Hindlimb muscle (tissue), 1 donor: Measurements from ENCODE around the gene CHRNG. TPM values are rescaled to one million over a fixed set of nuclear protein-coding genes. Genes with fewer than 3 reads are reported as not detected.

Source experiments
- DNase-seq: peaks from one replicate; pipeline ENCODE4 v3.0.0-alpha.2; 2013
- polyA plus RNA-seq: library from polyadenylated mRNA; unstranded; fragments of 120-200 nt; gene quantifications from one replicate; pipeline ENCODE4 v1.2.1, GENCODE V29; 2013; ENCODE audit not compliant: insufficient read length

Gene CHRNG
- polyA plus RNA-seq, 1 donor: 167 TPM

DNA sequence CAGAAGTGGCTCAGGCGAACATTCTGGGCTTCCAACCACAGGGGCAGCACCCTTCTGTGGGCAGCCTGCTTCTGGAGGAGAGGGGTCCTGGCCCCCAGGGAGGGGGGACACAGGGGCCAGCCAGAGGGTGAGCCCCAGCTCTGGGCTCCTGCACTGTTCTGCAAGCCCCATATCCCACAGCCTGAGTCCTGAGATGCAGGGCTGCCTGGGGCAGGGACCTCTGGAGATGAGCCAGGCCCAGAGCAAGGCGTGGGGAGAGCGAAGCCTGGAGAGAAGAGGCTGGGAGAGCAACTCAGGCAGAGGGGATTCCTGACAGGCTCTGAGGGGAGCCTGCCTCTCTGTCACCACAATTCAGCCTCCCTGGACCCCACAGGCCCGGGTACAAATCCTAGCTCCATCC, 32.8 kb upstream of the CHRNG start:
- no peak for DNase-seq

DNA sequence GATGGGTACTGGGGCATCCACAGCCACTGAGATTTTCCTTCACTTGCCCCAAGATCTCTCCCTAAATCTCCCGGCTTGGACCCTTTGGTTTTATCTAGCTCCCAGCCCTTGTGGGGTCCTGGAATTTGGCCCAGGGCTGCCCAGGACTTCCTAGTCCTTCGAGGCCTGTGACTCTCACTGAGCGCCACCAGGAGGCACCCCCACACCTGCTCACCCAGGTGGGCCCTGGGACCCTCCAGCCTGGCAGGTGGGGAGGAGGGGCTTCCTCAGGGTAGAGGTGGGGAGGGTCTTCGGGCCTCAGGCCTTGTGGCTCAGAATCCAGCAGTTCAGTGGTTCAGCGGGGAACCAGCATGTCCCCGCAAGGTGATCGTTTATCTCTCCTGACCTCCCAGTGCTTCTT, 31.2 kb upstream of the CHRNG start:
- DNase-seq: no peak

DNA sequence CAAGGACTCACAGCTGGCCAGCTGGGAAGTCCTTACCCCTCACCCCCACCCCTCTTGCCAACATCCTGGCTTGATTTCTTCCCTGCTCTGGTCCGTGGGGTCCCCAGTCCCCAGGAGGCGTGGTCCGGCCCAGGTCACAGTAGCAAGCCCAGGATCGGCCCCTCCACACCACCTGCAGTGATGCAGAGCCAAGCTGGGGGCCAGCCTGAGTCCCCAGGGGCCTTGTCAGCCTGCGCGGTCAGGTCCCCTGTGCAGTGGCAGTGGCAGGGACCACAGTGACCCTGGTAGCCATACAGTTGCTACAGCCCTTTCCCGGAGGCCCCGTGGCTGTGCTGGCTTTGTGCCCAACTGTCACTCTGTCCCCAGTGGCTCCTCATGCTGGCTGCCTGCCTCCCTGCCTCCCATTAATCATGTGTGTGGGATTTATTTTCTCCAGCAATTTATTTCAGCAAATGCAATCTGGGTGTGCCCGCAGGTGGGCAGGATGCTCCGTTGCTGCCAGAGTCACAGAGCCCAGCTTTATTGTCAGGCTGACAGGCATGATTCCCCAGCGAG, 28.1 kb upstream of the CHRNG start:
- DNase-seq: no peak

DNA sequence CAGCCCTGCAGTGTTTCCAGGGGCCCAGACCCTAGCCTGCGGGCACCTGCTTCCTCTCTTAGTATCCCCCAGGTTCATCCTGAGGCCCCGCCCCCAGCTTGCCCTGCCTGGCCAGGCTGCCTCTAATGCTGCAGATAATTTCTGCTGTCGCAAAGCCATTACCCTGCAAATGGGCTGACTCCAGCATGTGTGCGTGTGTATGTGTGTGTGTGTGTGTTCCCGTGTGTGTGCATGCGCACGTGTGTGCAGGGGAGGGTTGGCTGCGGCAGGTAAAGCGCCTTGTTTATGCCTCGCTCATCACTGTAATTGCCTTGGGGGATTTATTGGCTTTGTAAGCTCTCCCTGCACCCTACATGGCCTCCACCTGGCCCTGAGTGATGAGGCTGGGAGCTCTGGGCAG, 26.9 kb upstream of the CHRNG start:
- no peak for DNase-seq

DNA sequence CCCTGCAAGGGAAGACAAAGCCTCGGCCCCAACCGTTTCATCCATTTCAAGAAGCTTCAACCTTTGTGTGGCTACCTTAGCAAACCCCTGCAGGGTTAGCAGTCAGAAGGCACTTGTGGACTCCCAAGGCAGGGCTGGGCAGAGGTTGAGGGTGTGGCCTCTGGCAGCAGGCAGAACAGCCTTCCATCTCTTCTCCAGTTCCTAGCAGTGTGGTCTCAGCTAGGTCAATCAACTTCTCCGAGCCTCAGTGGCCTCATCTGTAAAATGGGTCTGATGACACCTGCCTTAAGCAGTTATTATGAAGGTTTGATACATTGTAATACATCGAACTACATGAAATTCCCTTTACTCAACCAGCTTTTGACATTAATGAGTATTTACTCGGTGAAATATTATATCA, 26.1 kb upstream of the CHRNG start:
- no peak for DNase-seq

DNA sequence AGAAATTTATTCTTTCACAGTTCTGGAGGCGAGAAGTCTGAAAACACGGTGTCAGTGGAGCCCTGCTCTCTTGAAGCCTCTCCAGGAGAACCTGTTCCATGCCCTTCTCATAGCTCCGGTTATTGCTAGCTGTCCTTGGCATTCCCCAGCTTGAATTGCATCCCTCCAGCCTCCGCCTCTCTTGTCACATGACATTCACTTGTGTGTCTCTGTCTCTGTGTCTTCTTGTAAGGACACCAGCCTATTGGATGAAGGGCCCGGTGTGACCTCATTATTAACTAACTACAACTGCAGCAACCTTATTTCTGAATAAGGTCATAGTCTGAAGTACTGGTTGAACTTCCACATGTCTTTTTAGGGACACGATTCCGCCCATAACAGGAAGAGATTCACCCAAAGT, 23.9 kb upstream of the CHRNG start:
- no peak for DNase-seq

DNA sequence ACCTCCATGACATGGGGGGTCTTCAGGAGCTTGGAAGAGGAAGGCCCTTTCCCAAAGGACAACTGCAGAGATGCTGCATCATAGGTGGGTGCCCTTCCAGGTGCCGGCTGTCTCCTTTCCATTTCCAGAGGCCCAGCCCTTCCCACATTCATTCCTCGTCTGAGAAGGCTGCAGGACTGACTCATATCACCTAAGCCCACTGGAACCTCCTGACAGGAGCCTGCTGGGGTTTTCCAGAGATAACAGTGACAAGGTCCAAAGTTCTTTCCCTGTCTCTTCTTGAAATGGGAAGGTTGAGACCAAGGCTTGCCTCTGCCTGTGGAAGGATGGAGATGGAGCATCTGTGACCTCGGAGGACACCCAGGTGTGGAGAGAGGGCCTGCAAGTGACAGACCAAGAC, 22.9 kb upstream of the CHRNG start:
- no peak for DNase-seq

DNA sequence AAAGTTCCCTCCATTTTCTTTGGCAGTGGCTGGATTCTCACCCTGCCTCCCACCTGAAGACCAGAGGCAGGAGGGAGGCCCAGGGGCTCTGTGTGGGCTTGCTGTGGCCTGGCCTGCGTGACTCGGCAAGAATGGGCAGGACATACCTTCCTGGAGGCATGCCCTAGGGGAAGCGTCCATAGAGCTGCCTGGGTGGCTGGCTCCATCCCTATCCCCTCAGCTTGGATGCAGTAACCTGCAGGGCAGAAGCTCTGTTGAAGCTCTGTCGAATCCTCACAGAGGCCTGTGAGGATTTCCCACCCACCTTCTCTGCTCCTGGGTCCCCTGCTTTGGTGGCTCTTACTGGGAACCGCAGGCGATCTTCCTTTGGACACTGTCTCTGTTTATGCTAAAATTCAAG, 20.6 kb upstream of the CHRNG start:
- DNase-seq: no peak

DNA sequence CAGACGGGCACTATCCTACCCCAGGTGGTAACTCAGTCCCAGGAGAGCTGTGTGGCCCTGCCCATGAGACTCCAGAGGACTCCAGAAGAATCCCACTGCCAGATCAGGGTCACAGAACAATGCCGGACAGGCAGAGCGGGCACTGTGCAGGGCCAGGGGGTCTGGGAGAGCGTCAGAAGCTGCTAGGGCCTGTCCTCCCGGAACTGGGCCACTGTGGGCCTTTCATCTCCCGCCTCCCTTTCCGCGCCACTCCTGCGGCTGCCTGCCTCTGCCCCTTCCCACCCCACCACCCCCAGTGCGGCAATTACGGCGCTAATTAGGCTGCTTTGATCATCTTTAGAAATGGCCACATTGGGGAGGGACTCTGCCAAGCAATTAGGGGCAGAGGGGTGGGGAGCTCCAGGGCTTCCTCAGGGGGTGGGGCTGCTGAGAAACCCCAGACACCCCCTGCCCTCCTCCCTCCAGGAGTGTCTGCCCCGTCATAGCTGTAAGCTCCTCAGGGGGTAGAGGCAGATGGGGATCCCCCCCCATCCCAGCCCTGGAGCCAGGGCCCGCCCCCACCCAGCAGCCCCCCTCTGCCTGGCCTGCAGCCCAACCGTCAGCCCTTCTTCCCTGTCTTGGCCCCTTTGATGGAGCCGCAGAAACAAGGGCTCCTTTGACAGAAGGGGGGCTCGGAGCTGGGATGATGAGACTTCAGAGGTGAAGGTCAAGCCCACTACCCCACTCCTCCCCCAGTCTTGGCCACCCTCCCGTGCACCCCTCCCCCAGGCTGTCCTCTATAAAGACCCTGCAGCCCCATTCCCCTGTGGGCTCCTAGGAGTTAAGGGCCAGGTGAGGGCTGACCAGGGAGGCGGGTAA, 19.7 kb upstream of the CHRNG start, which contains the start of gene PRSS56:
TSS of gene PRSS56 (plus strand) at position 808 of the 858 bp plus-strand sequence. CDS start 211 bp downstream, outside the sequence.
- no peak for DNase-seq

DNA sequence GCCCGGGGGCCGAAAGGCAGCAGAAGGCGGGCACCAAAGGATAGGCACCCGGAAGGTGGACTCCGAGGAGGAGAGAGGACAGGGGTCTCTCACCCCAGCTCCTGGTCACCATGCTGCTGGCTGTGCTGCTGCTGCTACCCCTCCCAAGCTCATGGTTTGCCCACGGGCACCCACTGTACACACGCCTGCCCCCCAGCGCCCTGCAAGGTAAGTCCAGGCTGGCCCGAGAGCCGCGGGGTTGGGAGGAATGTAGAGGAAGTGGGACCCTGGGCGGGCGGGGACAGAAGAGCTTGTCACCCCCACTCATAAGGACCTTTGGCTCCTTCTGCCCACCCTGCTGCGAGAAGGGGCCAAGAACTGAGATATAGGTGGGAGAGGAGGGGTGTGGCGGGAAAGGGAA, 19.0 kb upstream of the CHRNG start:
- no peak for DNase-seq

DNA sequence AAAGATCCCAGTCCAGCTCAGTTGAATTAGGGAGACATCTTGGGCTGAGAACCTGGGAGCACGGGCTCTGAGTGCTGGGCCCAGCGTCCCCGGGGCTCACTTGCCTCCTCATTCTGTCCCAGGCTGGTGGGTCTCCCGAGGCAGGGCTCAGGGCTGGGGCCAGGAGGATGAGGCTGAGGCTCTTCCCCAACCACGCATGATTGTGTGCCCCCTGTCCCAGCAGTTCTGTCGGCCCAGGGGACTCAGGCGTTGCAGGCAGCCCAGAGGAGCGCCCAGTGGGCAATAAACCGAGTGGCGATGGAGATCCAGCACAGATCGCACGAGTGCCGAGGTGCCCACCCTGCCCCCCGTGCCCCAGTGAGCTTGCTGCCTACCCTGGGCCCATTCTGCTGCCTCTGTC, 18.4 kb upstream of the CHRNG start:
- DNase-seq: no peak

DNA sequence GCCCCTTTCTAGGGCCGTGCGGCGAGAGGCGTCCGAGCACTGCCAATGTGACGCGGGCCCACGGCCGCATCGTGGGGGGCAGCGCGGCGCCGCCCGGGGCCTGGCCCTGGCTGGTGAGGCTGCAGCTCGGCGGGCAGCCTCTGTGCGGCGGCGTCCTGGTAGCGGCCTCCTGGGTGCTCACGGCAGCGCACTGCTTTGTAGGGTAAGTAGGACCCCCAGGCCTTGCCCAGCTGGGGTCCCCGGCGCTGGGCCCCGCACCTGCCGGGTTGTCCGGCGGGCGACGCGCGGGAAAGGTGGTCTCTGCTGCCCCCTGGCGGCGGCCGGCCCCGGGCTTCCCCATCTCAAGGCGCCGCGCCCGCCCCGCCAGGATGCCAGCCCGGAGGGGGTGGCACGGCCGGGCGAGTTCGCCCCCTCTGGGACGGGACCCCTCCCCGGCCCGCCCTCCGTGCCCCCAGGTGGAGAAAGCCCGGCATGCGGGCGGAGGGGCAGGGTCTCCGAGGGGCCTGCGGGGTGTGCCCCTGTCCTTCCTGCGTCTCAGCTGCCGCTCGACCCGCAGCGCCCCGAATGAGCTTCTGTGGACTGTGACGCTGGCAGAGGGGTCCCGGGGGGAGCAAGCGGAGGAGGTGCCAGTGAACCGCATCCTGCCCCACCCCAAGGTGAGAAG, 17.4 kb upstream of the CHRNG start:
- DNase-seq: peak; percentile 54

DNA sequence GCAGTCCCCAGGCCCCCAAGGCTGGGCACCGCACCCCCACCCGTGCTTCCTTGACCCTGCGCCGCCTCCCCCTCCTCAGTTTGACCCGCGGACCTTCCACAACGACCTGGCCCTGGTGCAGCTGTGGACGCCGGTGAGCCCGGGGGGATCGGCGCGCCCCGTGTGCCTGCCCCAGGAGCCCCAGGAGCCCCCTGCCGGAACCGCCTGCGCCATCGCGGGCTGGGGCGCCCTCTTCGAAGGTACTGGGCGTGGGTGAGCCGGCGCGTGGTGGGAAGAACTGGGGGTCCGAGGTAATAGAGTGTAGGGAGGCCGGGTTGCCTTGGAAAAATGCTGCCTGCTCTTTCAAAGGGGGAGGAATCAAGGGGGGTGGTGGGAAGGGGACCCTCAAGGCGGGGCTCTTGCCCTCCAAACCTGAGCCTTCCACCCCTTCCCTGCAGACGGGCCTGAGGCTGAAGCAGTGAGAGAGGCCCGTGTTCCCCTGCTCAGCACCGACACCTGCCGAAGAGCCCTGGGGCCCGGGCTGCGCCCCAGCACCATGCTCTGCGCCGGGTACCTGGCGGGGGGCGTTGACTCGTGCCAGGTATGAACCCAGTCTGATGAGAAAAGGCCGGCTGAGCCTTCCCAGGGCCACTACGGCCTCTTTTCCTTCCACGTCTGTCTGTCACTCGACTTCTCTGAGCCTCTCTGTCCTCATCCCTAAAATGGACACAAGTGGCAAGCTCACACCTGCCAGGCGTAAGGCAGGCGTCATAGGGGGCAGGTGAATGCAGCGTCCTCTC, 16.7 kb upstream of the CHRNG start:
- no peak for DNase-seq

DNA sequence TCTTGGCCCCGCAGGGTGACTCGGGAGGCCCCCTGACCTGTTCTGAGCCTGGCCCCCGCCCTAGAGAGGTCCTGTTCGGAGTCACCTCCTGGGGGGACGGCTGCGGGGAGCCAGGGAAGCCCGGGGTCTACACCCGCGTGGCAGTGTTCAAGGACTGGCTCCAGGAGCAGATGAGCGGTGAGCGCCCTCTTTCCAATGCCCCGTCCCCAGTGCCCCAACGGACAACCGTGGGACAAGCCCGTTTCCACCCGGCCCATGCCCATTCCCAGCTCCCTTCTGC, 16.1 kb upstream of the CHRNG start:
- no peak for DNase-seq

DNA sequence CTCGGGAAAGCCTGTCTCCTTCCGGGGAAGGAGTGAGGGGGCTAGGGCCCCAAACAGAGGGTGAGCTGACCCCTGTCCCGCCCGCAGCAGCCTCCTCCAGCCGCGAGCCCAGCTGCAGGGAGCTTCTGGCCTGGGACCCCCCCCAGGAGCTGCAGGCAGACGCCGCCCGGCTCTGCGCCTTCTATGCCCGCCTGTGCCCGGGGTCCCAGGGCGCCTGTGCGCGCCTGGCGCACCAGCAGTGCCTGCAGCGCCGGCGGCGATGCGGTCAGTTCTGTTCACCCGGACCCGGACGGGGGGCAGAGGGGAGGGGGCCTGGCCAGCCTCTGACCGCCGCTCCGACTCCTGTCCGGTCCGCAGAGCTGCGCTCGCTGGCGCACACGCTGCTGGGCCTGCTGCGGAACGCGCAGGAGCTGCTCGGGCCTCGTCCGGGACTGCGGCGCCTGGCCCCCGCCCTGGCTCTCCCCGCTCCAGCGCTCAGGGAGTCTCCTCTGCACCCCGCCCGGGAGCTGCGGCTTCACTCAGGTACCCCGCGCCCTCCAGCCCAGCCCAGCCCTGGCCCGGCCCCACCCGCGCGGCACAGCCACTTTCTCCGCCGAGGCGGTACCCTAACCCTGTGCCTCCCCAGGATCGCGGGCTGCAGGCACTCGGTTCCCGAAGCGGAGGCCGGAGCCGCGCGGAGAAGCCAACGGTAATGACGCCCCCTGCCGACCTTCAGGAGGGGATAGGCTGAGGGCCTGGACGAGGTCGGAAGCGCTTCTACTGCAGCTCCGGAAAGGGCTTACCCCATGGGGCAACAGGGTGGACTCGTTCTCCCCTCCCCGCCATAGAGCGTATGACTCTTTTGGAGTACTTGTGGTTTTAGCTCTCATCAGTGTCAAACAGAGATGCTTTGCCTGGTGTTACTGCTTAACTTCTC, 15.6 kb upstream of the CHRNG start:
- peak; percentile 54 for DNase-seq

DNA sequence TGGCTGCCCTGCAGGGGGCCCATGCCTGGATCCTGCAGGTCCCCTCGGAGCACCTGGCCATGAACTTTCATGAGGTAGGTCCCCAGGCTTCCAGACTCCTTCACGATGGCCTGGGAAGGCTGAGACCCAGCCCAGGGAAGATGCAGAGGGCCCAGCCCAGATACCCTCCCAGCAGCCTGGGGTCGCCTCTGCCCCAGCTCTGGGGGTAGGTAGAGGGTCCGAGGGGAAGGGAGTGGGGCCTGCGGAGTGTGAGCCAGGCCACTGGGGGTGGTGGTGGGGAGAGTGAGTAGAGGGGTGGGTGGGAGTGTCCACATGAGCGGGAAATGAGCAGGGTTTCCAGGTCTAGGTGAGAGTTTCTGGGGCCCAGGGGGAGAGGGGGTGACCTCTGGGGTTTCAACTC, 14.7 kb upstream of the CHRNG start:
- no peak for DNase-seq

DNA sequence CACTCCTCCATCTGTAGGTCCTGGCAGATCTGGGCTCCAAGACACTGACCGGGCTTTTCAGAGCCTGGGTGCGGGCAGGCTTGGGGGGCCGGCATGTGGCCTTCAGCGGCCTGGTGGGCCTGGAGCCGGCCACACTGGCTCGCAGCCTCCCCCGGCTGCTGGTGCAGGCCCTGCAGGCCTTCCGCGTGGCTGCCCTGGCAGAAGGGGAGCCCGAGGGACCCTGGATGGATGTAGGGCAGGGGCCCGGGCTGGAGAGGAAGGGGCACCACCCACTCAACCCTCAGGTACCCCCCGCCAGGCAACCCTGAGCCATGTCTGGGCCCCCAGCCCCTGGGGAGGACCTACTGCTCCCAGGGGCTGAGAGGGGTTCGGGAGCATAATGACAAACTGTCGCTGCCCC, 14.3 kb upstream of the CHRNG start:
- DNase-seq: no peak

DNA sequence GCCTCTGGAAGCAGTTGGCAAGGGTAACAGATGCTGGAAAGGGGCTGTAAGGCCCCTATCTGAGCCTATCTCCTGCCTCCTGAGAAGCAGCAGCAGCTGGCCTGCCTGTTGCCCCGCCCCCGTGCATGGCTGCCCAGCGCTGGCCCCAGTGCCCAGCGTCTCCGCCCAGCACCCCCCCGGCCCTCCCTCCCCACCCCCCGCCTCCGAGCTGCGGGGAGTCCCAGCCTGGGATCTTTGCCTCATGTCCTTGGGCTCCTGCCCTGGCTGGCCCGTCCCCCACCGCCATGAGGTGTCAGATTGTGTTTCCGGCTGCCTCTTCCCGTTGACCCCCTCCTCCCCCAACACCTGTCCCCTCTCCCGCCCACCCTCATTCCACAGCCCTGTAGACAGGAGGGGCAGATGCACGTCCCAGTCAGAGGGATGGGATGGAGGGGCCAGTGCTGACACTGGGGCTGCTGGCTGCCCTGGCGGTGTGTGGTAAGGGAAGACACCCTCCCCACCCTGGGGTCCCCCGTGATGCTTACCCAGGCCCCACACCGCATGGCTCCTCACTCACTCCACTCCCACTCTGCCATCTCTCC, 13.6 kb upstream of the CHRNG start, which contains the start of gene CHRND:
TSS of gene CHRND (plus strand) at position 370 of the 581 bp plus-strand sequence. CDS start at position 426, 56 bp downstream.
- peak; percentile 69 for DNase-seq

DNA sequence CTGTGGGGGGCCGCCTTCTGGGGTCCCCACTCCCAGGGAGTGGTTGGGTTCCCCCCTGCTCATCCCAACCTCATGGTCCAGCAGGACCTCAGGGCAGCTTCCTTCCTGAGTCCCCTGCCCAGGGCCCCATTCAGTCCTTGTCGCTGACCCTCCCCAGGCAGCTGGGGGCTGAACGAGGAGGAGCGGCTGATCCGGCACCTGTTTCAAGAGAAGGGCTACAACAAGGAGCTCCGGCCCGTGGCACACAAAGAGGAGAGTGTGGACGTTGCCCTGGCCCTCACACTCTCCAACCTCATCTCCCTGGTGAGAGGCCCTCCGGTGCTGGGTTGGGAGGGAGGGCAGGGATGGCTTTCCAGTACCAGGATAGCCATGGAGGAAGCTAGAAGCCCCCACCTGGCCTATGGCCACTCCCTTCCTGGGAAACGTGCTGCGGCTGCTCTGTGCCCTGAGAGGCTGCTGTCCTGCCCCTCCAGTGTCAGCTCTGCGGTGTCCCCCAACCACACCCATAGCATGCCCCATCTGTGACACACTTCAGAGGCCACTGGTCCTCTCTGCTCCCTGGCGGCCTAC, 13.0 kb upstream of the CHRNG start:
- no peak for DNase-seq

DNA sequence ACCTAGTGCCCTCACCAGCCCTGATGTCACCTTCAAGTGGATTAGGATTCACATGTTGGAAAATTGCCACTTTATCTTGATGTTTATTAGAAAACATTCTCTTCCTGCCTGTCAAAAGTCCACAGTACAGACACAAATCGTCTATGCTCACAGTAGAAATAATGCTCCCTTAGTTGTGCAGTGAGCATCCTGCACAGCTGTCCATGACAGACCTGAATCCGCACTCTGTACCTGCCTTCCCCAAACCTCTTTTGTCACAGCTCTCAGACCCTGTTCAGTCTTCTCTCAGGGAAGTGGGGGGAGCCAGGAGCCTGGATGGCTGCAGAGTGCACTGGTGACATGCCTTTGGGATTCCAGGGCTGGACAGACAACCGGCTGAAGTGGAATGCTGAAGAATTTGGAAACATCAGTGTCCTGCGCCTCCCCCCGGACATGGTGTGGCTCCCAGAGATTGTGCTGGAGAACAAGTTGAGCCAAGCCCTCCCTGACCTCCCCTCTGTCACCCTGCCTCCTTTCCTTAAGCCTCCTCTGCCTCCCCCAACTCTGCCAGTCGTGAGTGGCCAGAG, 11.5 kb upstream of the CHRNG start:
- no peak for DNase-seq
